ENCODE data around the gene TBCC.

DNA sequence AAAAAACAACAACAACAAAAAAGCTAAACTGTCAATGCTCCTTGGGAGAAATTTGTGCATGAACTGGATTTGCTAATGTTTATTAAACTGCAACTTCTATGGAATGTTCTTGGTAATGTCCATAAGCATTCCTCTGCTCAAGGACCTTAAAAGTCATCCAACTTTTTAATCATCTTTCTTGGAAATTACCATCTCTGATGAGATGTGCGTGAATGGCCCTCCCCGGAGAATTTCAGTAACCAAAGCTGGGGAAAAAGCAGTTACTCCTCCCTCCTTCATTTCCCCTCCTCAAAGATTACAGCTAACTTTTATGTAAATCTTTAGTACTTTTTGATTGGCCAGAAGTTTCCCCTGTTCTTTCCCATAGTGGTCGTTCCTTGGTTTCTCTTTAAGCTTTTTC is 5.2 kb downstream of the TBCC start:
- TF ChIP-seq, protein P1, sequence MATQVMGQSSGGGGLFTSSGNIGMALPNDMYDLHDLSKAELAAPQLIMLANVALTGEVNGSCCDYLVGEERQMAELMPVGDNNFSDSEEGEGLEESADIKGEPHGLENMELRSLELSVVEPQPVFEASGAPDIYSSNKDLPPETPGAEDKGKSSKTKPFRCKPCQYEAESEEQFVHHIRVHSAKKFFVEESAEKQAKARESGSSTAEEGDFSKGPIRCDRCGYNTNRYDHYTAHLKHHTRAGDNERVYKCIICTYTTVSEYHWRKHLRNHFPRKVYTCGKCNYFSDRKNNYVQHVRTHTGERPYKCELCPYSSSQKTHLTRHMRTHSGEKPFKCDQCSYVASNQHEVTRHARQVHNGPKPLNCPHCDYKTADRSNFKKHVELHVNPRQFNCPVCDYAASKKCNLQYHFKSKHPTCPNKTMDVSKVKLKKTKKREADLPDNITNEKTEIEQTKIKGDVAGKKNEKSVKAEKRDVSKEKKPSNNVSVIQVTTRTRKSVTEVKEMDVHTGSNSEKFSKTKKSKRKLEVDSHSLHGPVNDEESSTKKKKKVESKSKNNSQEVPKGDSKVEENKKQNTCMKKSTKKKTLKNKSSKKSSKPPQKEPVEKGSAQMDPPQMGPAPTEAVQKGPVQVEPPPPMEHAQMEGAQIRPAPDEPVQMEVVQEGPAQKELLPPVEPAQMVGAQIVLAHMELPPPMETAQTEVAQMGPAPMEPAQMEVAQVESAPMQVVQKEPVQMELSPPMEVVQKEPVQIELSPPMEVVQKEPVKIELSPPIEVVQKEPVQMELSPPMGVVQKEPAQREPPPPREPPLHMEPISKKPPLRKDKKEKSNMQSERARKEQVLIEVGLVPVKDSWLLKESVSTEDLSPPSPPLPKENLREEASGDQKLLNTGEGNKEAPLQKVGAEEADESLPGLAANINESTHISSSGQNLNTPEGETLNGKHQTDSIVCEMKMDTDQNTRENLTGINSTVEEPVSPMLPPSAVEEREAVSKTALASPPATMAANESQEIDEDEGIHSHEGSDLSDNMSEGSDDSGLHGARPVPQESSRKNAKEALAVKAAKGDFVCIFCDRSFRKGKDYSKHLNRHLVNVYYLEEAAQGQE (IDR thresholded peaks at IDR 0.05; ENCODE audit: insufficient read depth in 1 of 2, low read depth in 2 of 2, low read length in 2 of 2): no peak
- TF ChIP-seq POLR2AphosphoS5 (IDR thresholded peaks at IDR 0.05; ENCODE audit: low read depth, low read length) (no peak), TAF1 (IDR thresholded peaks at IDR 0.05; ENCODE audit: borderline replicate concordance, insufficient read depth, low read length) (no peak), SIN3A (IDR thresholded peaks at IDR 0.05; ENCODE audit: borderline replicate concordance, insufficient read depth, low read length) (no peak), FOXP2 (optimal IDR thresholded peaks at IDR 0.05; ENCODE audit: borderline replicate concordance, extremely low read depth, extremely low read length, insufficient read depth) (no peak)

Data from PFSK-1 (cell line).